IMR-90 (cell line): ENCODE results near the gene SMARCC2. TPM values are rescaled to one million over a fixed set of nuclear protein-coding genes. Genes with fewer than 3 reads are reported as not detected.

Experiments
- ATAC-seq: fragments of 200-7000 bp; cut with Tn5 transposase; 2 replicates; pipeline ENCODE4 v1.9.1; 2020; ENCODE audit warnings: low read depth, mild to moderate bottlenecking, moderate library complexity
- BruUV-seq: library from RNA; stranded (reverse); fragments of 400-500 nt; replicated peaks from 2 replicates; lab custom pipeline; 2021; lab: Mats Ljungman, UMichigan
- CTCF ChIA-PET: fragments of 300-600 bp; formaldehyde crosslinking; extraction: SDS; loops from one replicate; lab custom pipeline; 2021; ENCODE audit warnings: antibody characterized with exemption; lab: Yijun Ruan, JAX
- POLR2A ChIA-PET: fragments of 300-600 bp; sonication (Branson Sonifier 250); formaldehyde crosslinking; loops from one replicate; lab custom pipeline; 2022; ENCODE audit warnings: antibody characterized with exemption; ENCODE audit not compliant: unreplicated experiment; lab: Charles Lee
- DNase-seq: peaks from one replicate; pipeline ENCODE4 v3.0.0; 2013
- H2AFZ ChIP-seq: replicated peaks from 2 replicates; pipeline ENCODE3; 2013; ENCODE audit warnings: low read length, mild to moderate bottlenecking; ENCODE audit not compliant: poor library complexity
- H2AK5ac ChIP-seq: 2 replicates; pipeline ENCODE4 v1.6.1; 2013; ENCODE audit warnings: low read depth, low read length, inconsistent platforms
- H2AK9ac ChIP-seq: replicated peaks from 2 replicates; pipeline ENCODE3; 2013; ENCODE audit warnings: mild to moderate bottlenecking, low read depth, low read length, moderate library complexity; ENCODE audit not compliant: poor library complexity
- H2BK120ac ChIP-seq: 2 replicates; pipeline ENCODE4 v1.6.1; 2013; ENCODE audit warnings: low read depth, low read length, inconsistent platforms
- H2BK15ac ChIP-seq: 3 replicates; pipeline ENCODE4 v1.6.1; 2013; ENCODE audit warnings: low read depth, low read length, inconsistent platforms
- H2BK20ac ChIP-seq: 2 replicates; pipeline ENCODE4 v1.6.1; 2013; ENCODE audit warnings: low read depth, mild to moderate bottlenecking, inconsistent platforms, low read length, moderate library complexity
- H2BK5ac ChIP-seq: 2 replicates; pipeline ENCODE4 v1.6.1; 2013; ENCODE audit warnings: mild to moderate bottlenecking, low read depth, low read length, inconsistent platforms; ENCODE audit not compliant: poor library complexity, severe bottlenecking
- H3K14ac ChIP-seq: replicated peaks from 2 replicates; pipeline ENCODE4 v1.6.1; 2013; ENCODE audit warnings: low read depth, low read length, inconsistent platforms
- H3K18ac ChIP-seq: 2 replicates; pipeline ENCODE4 v1.6.1; 2013; ENCODE audit warnings: low read depth, low read length, control low read depth
- H3K23ac ChIP-seq: 2 replicates; pipeline ENCODE4 v1.6.1; 2013; ENCODE audit warnings: low read depth, low read length, inconsistent platforms
- H3K27ac ChIP-seq: 2 replicates; pipeline ENCODE4 v1.5.1; 2013; ENCODE audit warnings: mild to moderate bottlenecking, control low read depth, low read length; ENCODE audit not compliant: insufficient read depth
- H3K27me3 ChIP-seq: 2 replicates; pipeline ENCODE4 v1.6.1; 2013; ENCODE audit warnings: low read length; ENCODE audit not compliant: control insufficient read depth, insufficient read depth
- H3K36me3 ChIP-seq: 2 replicates; pipeline ENCODE4 v1.6.1; 2013; ENCODE audit warnings: low read length, mixed read lengths; ENCODE audit not compliant: control insufficient read depth, insufficient read depth
- H3K4ac ChIP-seq: 2 replicates; pipeline ENCODE4 v1.6.1; 2013; ENCODE audit warnings: low read depth, low read length, inconsistent platforms
- H3K4me1 ChIP-seq: 2 replicates; pipeline ENCODE4 v1.6.1; 2013; ENCODE audit warnings: low read length, mixed read lengths; ENCODE audit not compliant: control insufficient read depth, insufficient read depth
- H3K4me2 ChIP-seq: 2 replicates; pipeline ENCODE4 v1.6.1; 2013; ENCODE audit warnings: low read depth, mild to moderate bottlenecking, control low read depth, low read length, moderate library complexity
- H3K4me3 ChIP-seq: 2 replicates; pipeline ENCODE4 v1.5.1; 2013; ENCODE audit warnings: low read depth, mild to moderate bottlenecking, control low read depth, low read length, moderate library complexity; ENCODE audit not compliant: insufficient read depth
- H3K56ac ChIP-seq: 2 replicates; pipeline ENCODE4 v1.6.1; 2013; ENCODE audit warnings: low read length, inconsistent platforms; ENCODE audit not compliant: insufficient read depth; ENCODE audit errors: extremely low read depth
- H3K79me1 ChIP-seq, 2 experiments: 2 replicates each; pipeline ENCODE4 v1.6.1; 2013; ENCODE audit warnings: low read length in 2 of 2, inconsistent platforms in 1 of 2, low read depth in 1 of 2
- H3K9ac ChIP-seq: 2 replicates; pipeline ENCODE4 v1.6.1; 2013; ENCODE audit warnings: low read depth, low read length, control low read depth
- H3K9me1 ChIP-seq: 2 replicates; pipeline ENCODE4 v1.6.1; 2013; ENCODE audit warnings: low read length, inconsistent platforms; ENCODE audit not compliant: insufficient read depth
- H3K9me3 ChIP-seq: 2 replicates; pipeline ENCODE4 v1.6.1; 2013; ENCODE audit warnings: low read length; ENCODE audit not compliant: control insufficient read depth, insufficient read depth
- H4K20me1 ChIP-seq: 2 replicates; pipeline ENCODE4 v1.6.1; 2013; ENCODE audit warnings: low read length, inconsistent platforms; ENCODE audit not compliant: insufficient read depth
- H4K5ac ChIP-seq: 2 replicates; pipeline ENCODE4 v1.6.1; 2013; ENCODE audit warnings: mild to moderate bottlenecking, low read depth, low read length, control low read depth
- H4K8ac ChIP-seq, 2 experiments: 2 replicates each; pipeline ENCODE4 v1.6.1; 2013; ENCODE audit warnings: low read depth in 2 of 2, low read length in 2 of 2, control low read depth in 1 of 2, inconsistent platforms in 1 of 2
- H4K91ac ChIP-seq: 2 replicates; pipeline ENCODE4 v1.6.1; 2013; ENCODE audit warnings: low read depth, low read length, inconsistent platforms; ENCODE audit not compliant: insufficient read depth
- MXI1 ChIP-seq: IDR thresholded peaks from 2 replicates; pipeline ENCODE4 v1.6.1; 2012; ENCODE audit warnings: low read depth, mild to moderate bottlenecking, low read length, moderate library complexity, borderline replicate concordance
- POLR2A ChIP-seq: IDR thresholded peaks from 2 replicates; pipeline ENCODE4 v1.6.1; 2012; ENCODE audit warnings: mild to moderate bottlenecking, low read depth, low read length
- RFX5 ChIP-seq: IDR thresholded peaks from 2 replicates; pipeline ENCODE4 v1.8.0; 2012; ENCODE audit warnings: low read depth, mild to moderate bottlenecking, low read length, moderate library complexity
- WGBS, 2 experiments: methylation state at CpG; one replicate each; pipeline versions ENCODE4 v1.1.5 to v1.1.7; 2013; ENCODE audit warnings: missing lambda C conversion rate in 2 of 2; ENCODE audit not compliant: insufficient read length in 1 of 2; ENCODE audit errors: extremely low coverage in 2 of 2; 5-methylcytosine and 5-hydroxymethylcytosine counted together
- dilution Hi-C: fragments of 300-500 bp; cut with HindIII; formaldehyde crosslinking; loops from one replicate; pipeline ENCODE4 v1.14.3; 2018; ENCODE audit warnings: low sequenced_read_pairs; ENCODE audit not compliant: unreplicated experiment
- in situ Hi-C: fragments of 300-500 bp; cut with MboI; formaldehyde crosslinking; loops from 3 replicates; pipeline ENCODE4 v1.14.3; 2019; ENCODE audit warnings: low sequenced_read_pairs, inconsistent platforms, mixed read lengths
- intact Hi-C: fragments of 100-400 bp; cut with micrococcal nuclease; formaldehyde crosslinking; loops from 2 replicates; pipeline ENCODE4 v1.10.0; 2022
- polyA plus RNA-seq, 3 experiments: library from polyadenylated mRNA; depleted of rRNA; stranded (reverse); fragments of >200 nt; gene quantifications; 2 replicates each; pipeline ENCODE4 v1.2.3, GENCODE V29; 2012; ENCODE audit warnings: low replicate concordance in 1 of 3
- total RNA-seq: library from RNA; depleted of rRNA; stranded (reverse); fragments of >200 nt; gene quantifications from 2 replicates; pipeline ENCODE4 v1.2.3, GENCODE V29; 2012

SMARCC2 gene
- total and polyA plus RNA-seq, 2 of the 4 experiments (the other 2 are of a cell fraction) = 42.3 to 43.8 TPM

GRCh38 chr12:56178347-56178746, 10.9 kb downstream of the SMARCC2 start:
- Histone ChIP-seq H2AK5ac (no peak overlapping the region), H3K79me1 (peaks cover 14 to 16% of the 10 kb centered on the region in 2 experiments; a peak in 2 of 4 replicates), H3K4me3 (no peak overlapping the region), H3K36me3 (peaks cover 58% of the 10 kb centered on the region), H3K4me1 (no peaks in the 10 kb centered on the region), H3K27me3 (no peaks in the 10 kb centered on the region), H4K8ac (no peak overlapping the region), H4K5ac (no peak overlapping the region), H2AK9ac (no peak overlapping the region), H3K9me1 (no peaks in the 10 kb centered on the region; the same call in 1 of the 2 replicates), H3K23ac (no peak overlapping the region), H4K91ac (no peak overlapping the region), H3K9me3 (no peaks in the 10 kb centered on the region), H2AFZ (no peak overlapping the region), H3K9ac (no peak overlapping the region), H2BK5ac (no peak overlapping the region), H2BK20ac (no peak overlapping the region), H2BK15ac (no peak overlapping the region), H3K27ac (no peak overlapping the region), H4K20me1 (no peaks in the 10 kb centered on the region), H3K56ac (no peak overlapping the region), H3K14ac (no peak overlapping the region), H3K18ac (no peak overlapping the region), H3K4ac (no peak overlapping the region), H3K4me2 (no peak overlapping the region), H2BK120ac (no peak overlapping the region)
- intact Hi-C loops (no loop called here), dilution Hi-C loops (no loop called here), in situ Hi-C loops (no loop called here)
- no CpG with 5 or more reads among the region's 3 CpGs for WGBS, 2 experiments
- ATAC-seq (no peak), DNase-seq (no peak)
- no peak for TF ChIP-seq MXI1
- no peak for TF ChIP-seq POLR2A
- no peak for TF ChIP-seq RFX5
- ChIA-PET CTCF (interaction anchor here (1.4 kb wide), 1 partner anchor 11 kb away, joined by 7 read pairs; the partner anchor contains the start of gene SMARCC2), POLR2A (no interaction called here)
- no TSS peak for BruUV-seq
